CD4-positive, alpha-beta T cell treated with Interleukin-10 for 1 hour (primary cell): ENCODE measurements around the gene DHFR2.
"Not testable (repeated sequence)": the region's sequence is repeated elsewhere in the genome, so short reads cannot be mapped to it uniquely, and the experiment has no call there.

Experiments used
- DNase-seq: peaks from one replicate; pipeline ENCODE4 v3.0.0-alpha.2; 2020

Gene DHFR2

DNA sequence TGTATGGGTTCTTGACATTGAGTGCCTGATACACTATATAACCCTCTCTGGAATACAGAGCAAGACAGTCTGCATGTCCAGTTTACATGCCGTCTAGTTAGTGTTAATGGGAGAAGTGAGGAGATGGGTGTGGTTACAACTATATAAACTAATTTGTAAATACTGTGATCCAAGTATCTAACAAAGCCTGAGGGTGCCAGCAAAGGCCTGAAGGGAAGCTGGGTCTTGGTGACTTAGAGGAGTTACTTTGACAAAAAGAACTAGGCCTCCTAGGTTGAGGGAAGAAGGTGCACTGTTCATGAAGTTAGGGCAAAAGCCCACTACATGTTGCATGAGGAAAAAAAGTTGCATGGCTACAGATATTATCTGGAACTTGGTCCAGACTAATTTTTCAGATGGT is 2.4 kb upstream of the DHFR2 start:
- no peak for DNase-seq

DNA sequence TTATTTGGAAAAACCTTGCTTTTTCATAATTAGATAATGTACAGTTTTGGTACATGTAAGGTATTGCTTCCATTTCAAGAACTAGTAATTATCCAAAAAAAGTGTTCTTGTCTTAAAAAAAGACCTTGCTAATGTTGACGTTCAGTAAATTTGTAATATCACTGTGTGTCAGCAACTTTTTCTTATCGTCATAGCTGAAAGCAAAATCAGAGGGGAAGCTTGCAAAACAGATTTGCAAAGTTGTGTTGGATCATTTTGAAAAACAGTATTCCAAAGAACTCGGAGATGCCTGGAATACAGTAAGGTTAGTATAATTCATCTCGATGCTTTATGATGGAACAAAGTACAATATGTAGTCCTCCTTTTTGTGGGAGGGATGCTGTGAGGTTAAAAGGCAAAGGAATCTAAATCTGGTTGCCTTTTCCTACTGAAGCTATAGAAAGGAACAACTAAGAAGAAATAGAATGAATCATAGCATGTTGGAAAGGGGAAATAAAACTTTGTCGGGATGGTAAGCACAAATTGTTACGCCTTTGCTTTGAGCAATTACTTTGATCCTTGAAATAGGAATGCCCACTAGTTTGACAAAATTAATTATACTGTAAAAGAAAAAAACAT is 1.6 kb upstream of the DHFR2 start:
- DNase-seq, result no peak

GRCh38 chr3:94063496-94064119 is 892 bp upstream of the DHFR2 start:
- DNase-seq, result no peak

DNA sequence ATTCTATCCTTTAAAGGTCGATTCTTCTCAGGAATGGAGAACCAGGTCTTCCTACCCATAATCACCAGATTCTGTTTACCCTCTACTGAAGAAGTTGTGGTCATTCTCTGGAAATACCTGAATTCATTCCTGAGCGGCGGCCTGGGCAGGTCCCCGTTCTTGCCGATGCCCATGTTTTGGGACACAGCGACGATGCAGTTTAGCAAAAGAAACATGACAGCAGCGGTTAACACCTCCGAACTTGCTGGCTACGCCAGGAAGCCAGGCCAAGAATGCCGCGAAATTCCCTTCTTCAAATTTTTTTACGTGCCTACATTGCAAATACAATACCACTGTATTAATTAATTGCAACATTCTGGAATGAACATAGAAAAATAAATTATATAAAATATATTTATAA is 1.4 kb downstream of the DHFR2 start:
- no peak for DNase-seq

DNA sequence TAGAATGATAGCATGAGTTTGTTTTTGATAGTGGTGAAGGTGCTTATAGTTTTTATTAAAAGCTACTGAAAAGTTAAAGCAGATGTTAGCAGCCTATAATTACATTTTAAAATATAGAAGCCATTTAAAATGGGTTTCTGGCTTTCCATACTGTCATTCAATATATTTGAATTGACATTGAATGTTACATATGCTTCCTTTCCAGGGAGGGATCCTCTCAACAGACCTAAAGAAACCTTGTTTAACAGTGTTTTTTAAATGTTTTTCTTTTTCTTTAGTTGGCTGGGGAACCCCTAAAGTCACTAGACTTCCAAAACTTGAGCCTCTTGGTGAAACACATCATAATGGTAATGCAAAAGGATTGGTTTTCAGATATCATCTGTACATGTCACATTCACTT is 12.2 kb downstream of the DHFR2 start:
- DNase-seq, result no peak

DNA sequence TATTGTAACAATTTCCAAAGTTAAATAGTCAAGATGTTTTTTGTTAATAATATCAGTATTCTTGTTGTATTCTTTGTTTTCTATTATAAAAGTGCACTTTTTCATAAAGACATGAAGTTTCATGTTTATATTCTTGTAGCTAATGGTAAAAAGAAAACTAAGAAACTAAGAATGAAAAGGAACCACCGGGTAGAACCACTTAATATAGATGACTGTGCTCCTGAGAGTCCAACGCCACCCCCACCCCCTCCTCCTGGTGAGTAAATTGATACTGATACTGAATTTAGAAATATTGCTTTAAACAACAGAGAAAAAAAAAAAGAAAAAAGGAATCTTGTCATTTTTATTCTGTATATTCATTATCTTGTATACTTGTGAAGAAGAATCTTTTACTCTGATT is 13.4 kb downstream of the DHFR2 start:
- DNase-seq, result no peak

GRCh38 chr3:94046533-94046932 is 16.2 kb downstream of the DHFR2 start:
- no peak for DNase-seq

DNA sequence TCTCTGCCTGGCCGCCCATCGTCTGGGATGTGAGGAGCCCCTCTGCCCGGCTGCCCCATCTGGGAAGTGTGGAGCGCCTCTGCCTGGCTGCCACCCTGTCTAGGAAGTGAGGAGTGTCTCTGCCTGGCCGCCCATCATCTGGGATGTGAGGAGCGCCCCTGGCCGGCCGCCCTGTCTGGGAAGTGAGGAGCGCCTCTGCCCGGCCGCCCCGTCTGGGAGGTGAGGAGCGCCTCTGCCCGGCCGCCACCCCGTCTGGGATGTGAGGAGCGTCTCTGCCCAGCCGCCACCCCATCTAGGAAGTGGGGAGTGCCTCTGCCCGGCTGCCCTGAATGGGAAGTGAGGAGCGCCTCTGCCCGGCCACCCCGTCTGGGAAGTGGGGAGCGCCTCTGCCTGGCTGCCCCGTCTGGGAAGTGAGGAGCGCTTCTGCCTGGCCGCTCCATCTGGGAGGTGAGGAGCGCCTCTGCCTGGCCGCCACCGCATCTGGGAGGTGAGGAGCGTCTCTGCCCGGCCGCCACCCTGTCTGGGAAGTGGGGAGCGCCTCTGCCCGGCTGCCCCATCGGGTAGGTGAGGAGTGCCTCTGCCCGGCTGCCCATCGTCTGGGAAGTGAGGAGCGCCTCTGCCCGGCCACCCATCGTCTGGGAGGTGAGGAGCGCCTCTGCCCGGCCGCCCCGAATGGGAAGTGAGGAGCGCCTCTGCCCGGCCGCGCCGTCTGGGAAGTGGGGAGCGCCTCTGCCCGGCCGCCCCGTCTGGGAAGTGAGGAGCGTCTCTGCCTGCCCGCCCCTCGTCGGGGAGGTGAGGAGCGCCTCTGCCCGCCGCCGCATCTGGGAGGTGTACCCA is 18.4 kb downstream of the DHFR2 start:
- DNase-seq, result not testable (repeated sequence)

- DNase-seq, result no peak
These were observed 19.4 kb downstream of the DHFR2 start for GRCh38 chr3:94043285-94043684.

DNA sequence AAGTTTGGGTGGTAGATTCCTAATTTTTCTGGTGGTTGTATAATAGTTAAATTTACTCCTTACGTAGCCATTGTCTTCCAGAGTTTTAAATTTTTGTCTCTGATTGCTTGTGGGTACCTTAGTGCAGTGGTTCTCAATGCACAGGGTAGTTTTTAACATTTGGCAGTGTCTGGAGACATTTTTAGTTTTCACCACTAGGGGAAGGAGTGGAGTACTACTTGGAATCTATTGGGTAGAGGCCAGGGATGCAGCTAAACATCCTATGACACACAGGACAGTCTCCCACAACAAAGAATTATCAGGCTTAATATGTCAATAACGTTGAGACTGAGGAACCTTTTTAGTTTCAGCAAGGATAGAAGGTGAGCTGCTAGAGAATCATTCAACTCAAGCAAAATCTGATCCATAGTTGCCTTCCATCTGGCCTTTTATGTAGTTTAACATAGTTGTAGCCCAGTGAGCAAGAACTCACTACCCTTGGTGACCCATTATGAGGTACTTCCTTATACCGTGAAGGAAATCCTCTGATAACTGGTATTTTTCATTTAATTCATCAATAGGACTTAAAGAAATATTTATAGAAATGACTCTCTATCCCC is 25.7 kb downstream of the DHFR2 start:
- DNase-seq, result peak; percentile 26

GRCh38 chr3:94028093-94028837 is 34.5 kb downstream of the DHFR2 start, which contains the start of gene STX19:
Gene STX19, minus strand, starts transcription at chr3:94028597. Its CDS starts 13,328 bp downstream, at chr3:94015269.
- no peak for DNase-seq

DNA sequence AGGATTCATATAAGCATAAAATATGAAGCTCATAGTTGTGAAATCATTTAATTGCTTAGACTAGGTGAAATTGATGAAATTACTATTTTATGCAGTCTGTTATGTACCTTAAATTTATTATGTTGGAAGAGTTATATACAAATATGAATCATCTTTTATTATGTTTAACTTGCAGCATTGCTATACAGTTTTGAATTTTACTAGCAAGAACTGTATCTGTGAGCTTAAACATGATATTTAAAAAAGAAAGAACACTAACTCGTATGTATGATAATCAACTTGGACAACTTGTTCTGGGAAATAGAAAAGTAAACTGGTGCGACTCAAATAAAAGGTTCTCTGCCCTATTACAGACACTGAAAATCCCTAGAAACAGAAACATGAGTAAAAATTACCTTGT is 36.1 kb downstream of the DHFR2 start:
- DNase-seq, result no peak

DNA sequence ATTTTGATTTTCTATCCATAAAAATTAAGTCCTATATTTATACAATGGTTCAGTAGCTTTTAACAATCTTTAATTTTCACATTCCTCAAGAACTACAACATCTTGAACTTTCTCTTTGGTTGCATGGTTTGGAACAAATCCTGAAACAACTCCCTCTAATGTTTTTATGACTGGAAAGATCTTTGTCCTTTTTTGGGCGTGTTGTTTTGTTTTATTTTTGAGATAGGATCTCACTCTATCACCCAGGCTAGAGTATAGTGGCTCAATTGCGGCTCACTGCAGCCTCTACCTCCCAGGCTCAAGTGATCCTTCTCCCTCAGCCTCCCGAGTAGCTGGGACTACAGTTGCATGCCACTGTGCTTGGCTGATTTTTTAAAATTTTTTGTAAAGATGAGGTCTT is 38.3 kb downstream of the DHFR2 start:
- DNase-seq, result no peak

DNA sequence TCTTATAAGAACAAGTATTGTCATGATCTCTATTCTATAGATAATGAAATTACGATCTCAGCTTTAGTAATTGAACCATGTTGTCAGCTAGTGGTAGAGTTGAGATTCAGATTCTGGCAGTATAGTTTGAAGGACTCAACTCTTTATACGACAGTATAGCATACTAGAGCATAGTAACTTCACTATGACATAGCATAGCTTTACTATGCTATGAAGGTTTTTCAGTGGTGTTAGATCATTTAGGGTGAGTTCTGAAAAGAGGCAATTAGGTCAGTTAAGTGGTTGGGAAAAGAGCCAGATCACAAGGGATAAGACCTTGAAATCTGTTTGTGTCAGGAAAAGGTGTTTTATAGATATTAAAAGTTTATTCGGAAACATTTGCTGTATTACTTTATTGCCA is 42.4 kb downstream of the DHFR2 start:
- no peak for DNase-seq

DNA sequence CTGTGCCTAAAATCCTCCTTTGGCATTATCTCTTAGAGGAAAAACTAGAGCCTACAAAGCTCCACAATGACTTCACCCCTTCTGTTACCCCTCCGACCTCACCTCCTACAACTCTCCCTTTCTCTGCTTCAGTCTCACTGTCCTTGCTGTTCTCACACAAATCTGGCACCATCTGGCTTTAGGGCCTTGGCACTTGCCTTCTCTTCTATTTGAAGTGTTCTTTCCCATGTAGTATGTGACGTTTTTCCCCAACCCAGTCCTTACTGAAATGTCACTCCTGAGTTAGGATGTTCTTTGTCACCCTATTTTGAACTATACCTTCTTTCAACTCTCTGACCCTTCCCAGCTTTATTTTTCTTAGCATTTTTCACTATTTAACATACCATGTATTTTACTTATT is 43.1 kb downstream of the DHFR2 start:
- no peak for DNase-seq

DNA sequence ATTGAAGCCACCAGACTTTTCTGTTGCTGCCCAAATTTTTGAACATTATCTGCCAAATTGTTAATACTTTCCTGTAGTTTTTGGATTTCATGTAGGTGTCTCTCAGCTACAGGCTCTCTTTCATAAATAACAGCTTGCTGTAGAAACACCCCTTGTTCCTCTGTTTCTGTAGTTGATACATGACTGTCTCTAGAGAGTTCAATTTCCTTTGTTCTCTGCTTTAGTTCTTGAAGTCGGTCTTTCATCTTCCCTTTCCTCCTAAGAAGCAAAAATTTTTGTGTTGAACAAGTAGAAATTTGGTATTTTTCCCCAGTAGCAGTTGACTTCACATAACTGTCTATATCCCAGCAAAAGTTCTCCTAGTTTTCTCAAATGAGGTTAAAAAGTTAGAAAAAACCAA is 47.7 kb downstream of the DHFR2 start:
- DNase-seq, result no peak

DNA sequence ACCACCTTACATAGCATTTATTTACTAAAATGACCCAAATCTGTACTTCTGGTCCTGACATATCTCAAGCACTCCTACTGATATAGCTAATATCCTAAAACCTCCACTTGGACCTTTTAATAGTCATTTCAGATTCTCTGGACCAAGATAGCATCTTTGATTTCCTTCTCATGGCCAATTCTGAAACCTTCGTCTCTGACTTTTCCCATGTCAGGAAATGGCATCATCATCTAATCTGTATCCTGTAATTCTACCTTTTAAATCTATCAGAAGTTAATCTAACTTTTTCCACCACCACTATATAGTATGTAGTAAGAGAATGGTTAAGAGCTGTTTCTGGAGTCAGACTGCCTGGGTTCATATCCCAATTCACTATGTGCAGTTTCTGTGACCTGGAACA is 50.5 kb downstream of the DHFR2 start:
- DNase-seq, result no peak

DNA sequence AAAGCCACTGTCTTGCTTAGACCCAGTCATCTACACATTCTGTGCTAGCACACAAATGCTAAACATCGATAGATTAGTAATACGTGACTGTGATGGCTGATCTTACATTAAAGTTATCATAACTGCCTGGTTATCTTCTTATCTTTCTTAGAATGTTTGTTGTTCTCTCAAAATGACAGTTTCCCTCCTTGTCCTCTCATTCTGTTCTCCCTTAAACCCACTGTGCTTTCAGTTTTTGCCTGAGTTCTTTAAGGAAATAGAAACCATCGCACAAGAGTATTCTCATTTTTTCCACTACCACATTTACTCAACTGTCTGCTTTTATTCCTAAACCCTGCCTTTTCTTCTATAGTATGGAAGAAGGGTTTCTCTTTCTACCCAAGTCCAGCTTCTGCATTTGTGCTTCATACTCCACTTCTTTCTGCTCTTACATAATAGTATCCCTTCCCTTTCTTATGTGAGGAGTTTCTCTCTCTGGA is 51.4 kb downstream of the DHFR2 start:
- DNase-seq, result no peak

DNA sequence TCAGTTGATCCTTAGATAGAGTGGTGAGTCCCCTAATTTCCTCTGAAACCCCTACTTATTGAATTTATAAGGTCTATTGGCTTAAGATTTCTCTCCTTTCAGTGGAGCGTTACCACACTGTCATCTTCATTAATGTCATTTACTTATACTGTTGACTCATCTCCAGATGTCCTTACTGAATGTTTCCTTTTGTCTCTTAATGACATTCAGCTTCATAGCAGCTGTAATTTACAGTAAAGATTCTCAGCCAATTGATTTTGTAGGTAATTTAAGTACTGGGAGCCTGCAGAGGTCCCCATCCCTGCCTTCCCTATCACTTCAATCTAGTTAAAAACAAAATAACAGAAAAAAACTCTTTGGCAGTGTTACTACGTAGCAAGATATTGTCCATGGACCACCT is 53.1 kb downstream of the DHFR2 start:
- no peak for DNase-seq

DNA sequence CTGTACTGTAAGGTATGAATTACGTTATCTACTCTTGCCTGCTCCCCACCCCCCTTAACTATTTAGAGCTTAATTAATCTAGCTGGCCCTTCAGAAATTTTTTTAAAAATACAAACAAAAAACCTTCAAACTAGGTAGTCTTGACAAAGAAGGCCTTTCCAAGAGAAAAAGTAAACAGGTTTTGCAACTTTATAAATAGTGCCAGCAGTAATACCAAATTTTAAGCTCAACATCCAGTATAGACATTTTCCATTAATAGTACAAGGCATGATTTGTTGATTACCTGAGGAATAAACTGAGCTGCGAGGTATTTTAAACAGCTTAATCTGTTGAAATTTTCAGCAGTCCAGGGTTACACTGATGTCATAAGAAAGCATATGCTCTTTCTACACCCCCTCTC is 54.5 kb downstream of the DHFR2 start:
- DNase-seq, result no peak
